Keratinocyte (primary cell): Measurements from ENCODE around the gene SNX30. TPM values are rescaled to one million over a fixed set of nuclear protein-coding genes. Genes with fewer than 3 reads are reported as not detected.

ENCODE experiments used
- DNase-seq: peaks from one replicate; pipeline ENCODE4 v3.0.0-alpha.2; 2011; ENCODE audit warnings: low read depth, missing footprints, low spot score
- FAIRE-seq: peaks from 2 replicates; lab custom pipeline; 2011; peaks lifted over from hg19 to GRCh38; lab: Jason Lieb, UNC
- H2AFZ ChIP-seq: 2 replicates; pipeline ENCODE4 v1.6.0; 2012; ENCODE audit warnings: low read length, control low read depth, inconsistent platforms; ENCODE audit not compliant: control insufficient read depth
- H3K27ac ChIP-seq: 2 replicates; pipeline ENCODE4 v1.5.1; 2011; ENCODE audit warnings: low read length; ENCODE audit not compliant: control insufficient read depth, insufficient read depth
- H3K27me3 ChIP-seq: 3 replicates; pipeline ENCODE4 v1.6.0; 2011; ENCODE audit warnings: low read length; ENCODE audit not compliant: control insufficient read depth, insufficient read depth; ENCODE audit errors: extremely low read depth
- H3K36me3 ChIP-seq, 2 experiments: 2 replicates in 1 of 2; 3 replicates in 1 of 2; pipeline ENCODE4 v1.5.1; 2011; ENCODE audit warnings: low read length in 2 of 2, mild to moderate bottlenecking in 1 of 2; ENCODE audit not compliant: control insufficient read depth in 2 of 2, insufficient read depth in 2 of 2; ENCODE audit errors: extremely low read depth in 1 of 2
- H3K4me1 ChIP-seq: 3 replicates; pipeline ENCODE4 v1.5.1; 2011; ENCODE audit warnings: low read length; ENCODE audit not compliant: control insufficient read depth, insufficient read depth; ENCODE audit errors: extremely low read depth
- H3K4me2 ChIP-seq: 3 replicates; pipeline ENCODE4 v1.6.0; 2011; ENCODE audit warnings: low read depth, low read length; ENCODE audit not compliant: control insufficient read depth, insufficient read depth; ENCODE audit errors: extremely low read depth
- H3K4me3 ChIP-seq, 3 experiments: fragments of 200-600 bp in 1 of 3; sonication (generic) in 1 of 3; 2 replicates in 2 of 3; 3 replicates in 1 of 3; pipeline ENCODE4 v1.5.1; 2011 to 2016; ENCODE audit warnings: low read length in 3 of 3, mild to moderate bottlenecking in 3 of 3, control low read depth in 2 of 3, inconsistent platforms in 1 of 3, low read depth in 1 of 3, mixed read lengths in 1 of 3, mixed run types in 1 of 3, moderate library complexity in 1 of 3; ENCODE audit not compliant: control insufficient read depth in 2 of 3, insufficient read depth in 2 of 3; ENCODE audit errors: extremely low read depth in 1 of 3
- H3K79me2 ChIP-seq: 2 replicates; pipeline ENCODE4 v1.6.0; 2012; ENCODE audit warnings: low read length; ENCODE audit not compliant: control insufficient read depth, insufficient read depth
- H3K9ac ChIP-seq: 3 replicates; pipeline ENCODE4 v1.6.0; 2011; ENCODE audit warnings: low read length; ENCODE audit not compliant: control insufficient read depth, insufficient read depth; ENCODE audit errors: extremely low read depth
- H3K9me1 ChIP-seq: 3 replicates; pipeline ENCODE4 v1.6.0; 2011; ENCODE audit warnings: low read length; ENCODE audit not compliant: control insufficient read depth, insufficient read depth; ENCODE audit errors: extremely low read depth
- H3K9me3 ChIP-seq: 2 replicates; pipeline ENCODE4 v1.5.1; 2012; ENCODE audit warnings: low read depth, low read length; ENCODE audit not compliant: control insufficient read depth
- H4K20me1 ChIP-seq: 3 replicates; pipeline ENCODE4 v1.6.0; 2011; ENCODE audit warnings: low read length; ENCODE audit not compliant: control insufficient read depth, insufficient read depth; ENCODE audit errors: extremely low read depth
- CTCF ChIP-seq, 3 experiments: IDR thresholded peaks in 1 of 3; conservative IDR thresholded peaks in 1 of 3; optimal IDR thresholded peaks in 1 of 3; 2 replicates in 2 of 3; 3 replicates in 1 of 3; pipeline versions ENCODE3 to v1.5.1; 2011; ENCODE audit warnings: low read length in 3 of 3, mild to moderate bottlenecking in 3 of 3, moderate library complexity in 2 of 3, control low read depth in 1 of 3, inconsistent platforms in 1 of 3; ENCODE audit not compliant: insufficient read depth in 2 of 3; ENCODE audit errors: extremely low read depth in 1 of 3
- EZH2 ChIP-seq: IDR thresholded peaks from one replicate; pipeline ENCODE4 v1.6.1; 2012; ENCODE audit warnings: inconsistent platforms, mild to moderate bottlenecking, low read length, moderate library complexity
- dilution Hi-C: fragments of 300-500 bp; cut with MboI; formaldehyde crosslinking; loops from one replicate; pipeline ENCODE4 v1.7.0; 2020; ENCODE audit warnings: low sequenced_read_pairs; ENCODE audit not compliant: extremely low pct_ligation_motif_present
- polyA plus RNA-seq, 5 experiments: library from polyadenylated mRNA; depleted of rRNA in 3 of 5; stranded (reverse) in 3 of 5; stranded (forward) in 1 of 5; unstranded in 1 of 5; fragments of >200 nt; gene quantifications; 1 replicate in 1 of 5; 2 replicates in 3 of 5; 3 replicates in 1 of 5; pipeline versions ENCODE4 v1.2.1 to v1.2.3, GENCODE V29; 2011 to 2012; ENCODE audit warnings: missing spikeins in 2 of 5, low read depth in 1 of 5, low replicate concordance in 1 of 5

SNX30 gene
- polyA plus RNA-seq, 1 donor (not counting 4 experiments of a cell fraction or from before 2014, with no cell fraction given): 9.0 TPM

GRCh38 chr9:112880650-112881049, 130.1 kb downstream of the SNX30 start:
- Histone ChIP-seq H2AFZ (no peak overlapping the region), H3K27ac (no peak overlapping the region), H3K4me1 (peaks cover 28% of the 10 kb centered on the region), H3K9me3 (no peaks in the 10 kb centered on the region), H3K79me2 (no peaks in the 10 kb centered on the region), H3K4me2 (no peak overlapping the region), H3K9me1 (no peaks in the 10 kb centered on the region), H3K36me3 (no peaks in the 10 kb centered on the region), H3K27me3 (no peaks in the 10 kb centered on the region), H3K4me3 (no peak overlapping the region), H3K9ac (no peak overlapping the region), H4K20me1 (no peaks in the 10 kb centered on the region)
- dilution Hi-C loops: no loop called here
- FAIRE-seq: no peak
- TF ChIP-seq EZH2 (no peak), CTCF (optimal IDR thresholded peaks at IDR 0.05 in 1 of 3, IDR thresholded peaks at IDR 0.05 in 1 of 3, conservative IDR thresholded peaks at IDR 0.05 in 1 of 3; ENCODE audit: extremely low read depth in 1 of 3, insufficient read depth in 2 of 3, low read length in 3 of 3) (no peak)
- no peak for DNase-seq

- H3K27me3 ChIP-seq: no peaks in the 10 kb centered on the region
- no peak overlapping the region for H3K9ac ChIP-seq
- H3K27ac ChIP-seq: no peak overlapping the region
- no peaks in the 10 kb centered on the region for H3K9me1 ChIP-seq
- no peaks in the 10 kb centered on the region for H3K9me3 ChIP-seq
- H3K4me3 ChIP-seq: no peak overlapping the region
- dilution Hi-C loops: no loop called here
- H3K4me2 ChIP-seq: no peak overlapping the region
- no peaks in the 10 kb centered on the region for H4K20me1 ChIP-seq
- DNase-seq (no peak), FAIRE-seq (peak; percentile 46)
- no peaks in the 10 kb centered on the region for H3K36me3 ChIP-seq
- no peaks in the 10 kb centered on the region for H3K79me2 ChIP-seq
- TF ChIP-seq CTCF (optimal IDR thresholded peaks at IDR 0.05 in 1 of 3, IDR thresholded peaks at IDR 0.05 in 1 of 3, conservative IDR thresholded peaks at IDR 0.05 in 1 of 3; ENCODE audit: extremely low read depth in 1 of 3, insufficient read depth in 2 of 3, low read length in 3 of 3) (no peak), EZH2 (no peak)
- no peak overlapping the region for H2AFZ ChIP-seq
- H3K4me1 ChIP-seq: peaks cover 28% of the 10 kb centered on the region
These were observed 130.8 kb downstream of the SNX30 start for GRCh38 chr9:112881331-112881730.
